Endothelial cell of umbilical vein (primary cell): Measurements from ENCODE around the gene IPO13.

Experiments
- CTCF ChIP-seq, 2 donors: IDR thresholded peaks; 1 replicate in 1 of 2; 2 replicates in 1 of 2; pipeline ENCODE4 v1.5.1; 2011; ENCODE audit warnings: low read length in 2 of 2, mild to moderate bottlenecking in 2 of 2, moderate library complexity in 2 of 2, control low read depth in 1 of 2, inconsistent platforms in 1 of 2, low read depth in 1 of 2; ENCODE audit not compliant: insufficient read depth in 1 of 2; ENCODE audit errors: extremely low read depth in 1 of 2
- EZH2 ChIP-seq: IDR thresholded peaks from 2 replicates; pipeline ENCODE4 v1.6.1; 2012; ENCODE audit warnings: borderline replicate concordance, low read depth, mild to moderate bottlenecking, moderate library complexity, low read length, inconsistent platforms; ENCODE audit not compliant: severe bottlenecking
- GATA2 ChIP-seq: IDR thresholded peaks from 2 replicates; pipeline ENCODE4 v1.7.0; 2011; ENCODE audit warnings: low read depth, mild to moderate bottlenecking, moderate library complexity, mixed read lengths, low read length; ENCODE audit not compliant: insufficient read length, insufficient read depth
- JUN ChIP-seq: IDR thresholded peaks from 2 replicates; pipeline ENCODE4 v1.6.1; 2011; ENCODE audit warnings: borderline replicate concordance, low read depth; ENCODE audit not compliant: insufficient read length, insufficient read depth
- MAX ChIP-seq: IDR thresholded peaks from 2 replicates; pipeline ENCODE4 v1.6.1; 2011; ENCODE audit not compliant: insufficient read depth, insufficient read length
- MYC ChIP-seq: IDR thresholded peaks from one replicate; pipeline ENCODE4 v1.6.1; 2011; ENCODE audit warnings: mild to moderate bottlenecking, low read depth, low read length
- POLR2A ChIP-seq: IDR thresholded peaks from 2 replicates; pipeline ENCODE4 v1.6.1; 2012; ENCODE audit warnings: low read depth, mild to moderate bottlenecking, control low read depth, low read length
- POLR2AphosphoS5 ChIP-seq: IDR thresholded peaks from 2 replicates; pipeline ENCODE4 v1.6.1; 2012; ENCODE audit warnings: low read depth, mild to moderate bottlenecking, control low read depth, low read length, moderate library complexity; ENCODE audit not compliant: insufficient read depth

- TF ChIP-seq CTCF (IDR thresholded peaks at IDR 0.05; ENCODE audit: extremely low read depth in 1 of 2, insufficient read depth in 1 of 2, low read depth in 1 of 2, low read length in 2 of 2) (no peak), POLR2AphosphoS5 (no peak), GATA2 (no peak), JUN (no peak), MYC (no peak), EZH2 (no peak), POLR2A (no peak), MAX (no peak)
Measured at GRCh38 chr1:44012404-44012803, 65.7 kb downstream of the IPO13 start.
